ENCODE measurements around the gene LRRC40.

GRCh38 chr1:70140894-70141293, 64.5 kb downstream of the LRRC40 start:
- TF ChIP-seq CTCF (IDR thresholded peaks at IDR 0.05; ENCODE audit: low read length) (no peak), EZH2 (optimal IDR thresholded peaks at IDR 0.05; ENCODE audit: low read depth, low read length) (no peak)

All from MM.1S (cell line).